GM18867 (cell line): ENCODE results near the gene LOXL1.
A peak's percentile ranks its signal among the peaks of the same experiment; 100 is the strongest.

ENCODE experiments used
- ATAC-seq: cut with Tn5 transposase; IDR thresholded peaks from one replicate; pipeline ENCODE4 v1.9.1; 2021; ENCODE audit warnings: mild to moderate bottlenecking, moderate library complexity; ENCODE audit not compliant: unreplicated experiment

The LOXL1 gene

GRCh38 chr15:73990250-73991005, 64.2 kb downstream of the LOXL1 start:
- no peak for ATAC-seq

GRCh38 chr15:73991260-73991659, 65.0 kb downstream of the LOXL1 start:
- no peak for ATAC-seq

- ATAC-seq = peak; percentile 78
Measured at GRCh38 chr15:73991726-73992593, 65.7 kb downstream of the LOXL1 start, which contains the start of gene STOML1. Gene STOML1, minus strand, starts transcription at chr15:73992295. Its CDS starts 72 bp downstream, at chr15:73992223.

GRCh38 chr15:73992594-73992898, 66.3 kb downstream of the LOXL1 start:
- ATAC-seq = no peak

GRCh38 chr15:73993211-73993994, 67.1 kb downstream of the LOXL1 start:
- no peak for ATAC-seq

GRCh38 chr15:73994413-73994883, 68.2 kb downstream of the LOXL1 start, which contains the start of gene PML:
Gene PML, plus strand, starts transcription at chr15:73994716. Its CDS starts 97 bp downstream, at chr15:73994813.
- peak; percentile 68 for ATAC-seq

- ATAC-seq = no peak
Measured at GRCh38 chr15:73994912-73995622, 68.8 kb downstream of the LOXL1 start.

- ATAC-seq = no peak
Measured at GRCh38 chr15:73996267-73996666, 70.0 kb downstream of the LOXL1 start.

- ATAC-seq = no peak
Measured at GRCh38 chr15:73996939-73997338, 70.7 kb downstream of the LOXL1 start.

GRCh38 chr15:73997986-73998385, 71.7 kb downstream of the LOXL1 start:
- no peak for ATAC-seq
